ENCODE data around the gene RAPGEF5.

Gene RAPGEF5

GRCh38 chr7:22288202-22288601, 68.8 kb downstream of the RAPGEF5 start:
- Histone ChIP-seq H3K36me3 (ENCODE audit: control insufficient read depth, insufficient read depth, low read length) (no peaks in the 10 kb centered on the region), H3K27me3 (ENCODE audit: control insufficient read depth, insufficient read depth, low read length) (no peaks in the 10 kb centered on the region), H3K27ac (ENCODE audit: low read depth, low read length) (no peak overlapping the region), H3K9ac (ENCODE audit: low read length) (no peak overlapping the region), H3K4me1 (ENCODE audit: control insufficient read depth, insufficient read depth, low read length) (no peaks in the 10 kb centered on the region), H3K4me3 (ENCODE audit: low read length) (no peak overlapping the region)

GRCh38 chr7:22287412-22287811, 69.5 kb downstream of the RAPGEF5 start:
- H3K9ac ChIP-seq (ENCODE audit: low read length), result no peak overlapping the region
- no peak overlapping the region for H3K4me3 ChIP-seq (ENCODE audit: low read length)
- H3K27ac ChIP-seq (ENCODE audit: low read depth, low read length), result no peak overlapping the region
- no peaks in the 10 kb centered on the region for H3K36me3 ChIP-seq (ENCODE audit: control insufficient read depth, insufficient read depth, low read length)
- no peaks in the 10 kb centered on the region for H3K27me3 ChIP-seq (ENCODE audit: control insufficient read depth, insufficient read depth, low read length)
- no peaks in the 10 kb centered on the region for H3K4me1 ChIP-seq (ENCODE audit: control insufficient read depth, insufficient read depth, low read length)

DNA sequence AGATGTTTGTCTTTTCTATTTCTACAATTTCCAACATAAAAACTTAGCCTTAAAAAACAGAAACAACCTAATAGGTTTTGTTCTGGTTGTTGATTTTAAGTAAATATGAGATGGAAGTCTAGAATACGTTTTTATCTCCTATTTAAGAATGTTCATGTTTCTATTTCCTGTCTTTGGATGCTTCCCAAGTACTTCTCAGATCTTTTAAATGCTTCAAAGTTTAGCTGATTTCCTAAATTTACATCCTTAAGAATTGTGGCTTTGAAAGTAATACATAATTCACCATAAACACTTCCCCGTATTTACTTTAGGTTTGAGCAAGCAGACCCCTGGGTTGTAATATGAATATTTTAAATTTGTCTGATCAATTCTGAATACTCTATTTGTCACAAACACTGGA, 70.5 kb downstream of the RAPGEF5 start:
- H3K4me1 ChIP-seq (ENCODE audit: control insufficient read depth, insufficient read depth, low read length), result no peaks in the 10 kb centered on the region
- H3K4me3 ChIP-seq (ENCODE audit: low read length), result no peak overlapping the region
- H3K9ac ChIP-seq (ENCODE audit: low read length), result no peak overlapping the region
- H3K27me3 ChIP-seq (ENCODE audit: control insufficient read depth, insufficient read depth, low read length), result no peaks in the 10 kb centered on the region
- H3K27ac ChIP-seq (ENCODE audit: low read depth, low read length), result no peak overlapping the region
- no peaks in the 10 kb centered on the region for H3K36me3 ChIP-seq (ENCODE audit: control insufficient read depth, insufficient read depth, low read length)

DNA sequence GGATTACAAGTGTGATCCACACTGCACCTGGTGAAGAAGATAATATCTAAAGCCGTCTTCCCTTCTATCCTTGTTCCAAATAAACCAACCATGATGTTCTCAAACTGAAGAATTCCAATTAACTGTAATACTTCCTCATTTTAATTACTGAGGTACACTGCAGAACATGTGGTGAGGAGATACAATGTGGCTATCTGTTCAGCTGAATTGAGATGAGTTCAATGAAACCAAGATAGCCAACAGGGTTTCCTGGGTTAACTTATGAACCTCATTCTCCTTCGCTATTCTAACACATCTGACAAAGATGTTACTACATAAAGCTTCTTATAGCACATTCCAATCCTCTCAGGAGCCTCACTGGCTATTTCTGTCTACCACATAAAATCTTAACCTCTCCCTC, 75.5 kb downstream of the RAPGEF5 start:
- Histone ChIP-seq H3K4me1 (ENCODE audit: control insufficient read depth, insufficient read depth, low read length) (no peaks in the 10 kb centered on the region), H3K27me3 (ENCODE audit: control insufficient read depth, insufficient read depth, low read length) (no peaks in the 10 kb centered on the region), H3K27ac (ENCODE audit: low read depth, low read length) (no peak overlapping the region), H3K9ac (ENCODE audit: low read length) (no peak overlapping the region), H3K4me3 (ENCODE audit: low read length) (no peak overlapping the region), H3K36me3 (ENCODE audit: control insufficient read depth, insufficient read depth, low read length) (no peaks in the 10 kb centered on the region)

DNA sequence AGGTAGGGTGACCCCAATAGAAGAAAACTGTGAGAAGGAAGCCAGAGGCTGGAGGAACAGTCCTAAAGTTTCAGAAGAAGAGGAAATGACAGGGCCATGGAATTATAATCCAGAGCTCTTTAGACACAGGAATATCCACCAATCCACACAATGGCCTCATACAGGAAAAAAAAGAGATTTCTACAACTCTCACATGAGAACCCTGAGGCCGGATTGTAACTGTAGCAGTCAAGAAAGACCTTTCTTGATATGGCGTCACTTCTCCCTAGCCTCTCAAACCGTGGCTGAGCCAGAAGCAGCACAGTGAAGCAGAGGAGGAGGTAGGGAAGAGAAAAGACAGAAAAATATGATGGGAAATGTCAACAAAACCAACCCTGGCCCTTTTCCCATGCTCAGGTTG, 76.9 kb downstream of the RAPGEF5 start:
- Histone ChIP-seq H3K36me3 (ENCODE audit: control insufficient read depth, insufficient read depth, low read length) (no peaks in the 10 kb centered on the region), H3K4me1 (ENCODE audit: control insufficient read depth, insufficient read depth, low read length) (no peaks in the 10 kb centered on the region), H3K9ac (ENCODE audit: low read length) (no peak overlapping the region), H3K27me3 (ENCODE audit: control insufficient read depth, insufficient read depth, low read length) (no peaks in the 10 kb centered on the region), H3K27ac (ENCODE audit: low read depth, low read length) (no peak overlapping the region), H3K4me3 (ENCODE audit: low read length) (no peak overlapping the region)

DNA sequence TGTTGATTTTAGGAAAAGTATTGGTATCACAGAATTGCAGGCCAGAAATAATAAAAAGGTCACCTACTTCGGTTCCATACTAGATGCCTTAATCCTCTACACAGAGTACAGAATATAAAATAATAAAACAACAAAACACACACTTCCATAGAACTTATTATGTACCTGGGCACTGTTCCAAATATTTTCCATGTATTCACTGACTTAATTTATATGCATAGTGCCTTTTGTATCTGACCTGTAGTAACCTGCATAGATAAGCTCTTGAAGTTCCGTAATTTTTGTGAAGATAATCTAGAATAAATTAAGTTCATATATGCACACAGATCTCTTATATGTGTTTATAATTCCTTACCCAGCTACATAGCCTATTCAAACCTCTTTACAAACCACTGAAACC, 78.3 kb downstream of the RAPGEF5 start:
- Histone ChIP-seq H3K4me1 (ENCODE audit: control insufficient read depth, insufficient read depth, low read length) (no peaks in the 10 kb centered on the region), H3K4me3 (ENCODE audit: low read length) (no peak overlapping the region), H3K27ac (ENCODE audit: low read depth, low read length) (no peak overlapping the region), H3K27me3 (ENCODE audit: control insufficient read depth, insufficient read depth, low read length) (no peaks in the 10 kb centered on the region), H3K9ac (ENCODE audit: low read length) (no peak overlapping the region), H3K36me3 (ENCODE audit: control insufficient read depth, insufficient read depth, low read length) (no peaks in the 10 kb centered on the region)

- Histone ChIP-seq H3K36me3 (ENCODE audit: control insufficient read depth, insufficient read depth, low read length) (no peaks in the 10 kb centered on the region), H3K9ac (ENCODE audit: low read length) (no peak overlapping the region)
Measured at GRCh38 chr7:22277375-22277774, 79.6 kb downstream of the RAPGEF5 start.

GRCh38 chr7:22275661-22276060, 81.3 kb downstream of the RAPGEF5 start:
- H3K36me3 ChIP-seq (ENCODE audit: control insufficient read depth, insufficient read depth, low read length), result no peaks in the 10 kb centered on the region
- H3K27ac ChIP-seq (ENCODE audit: low read depth, low read length), result no peak overlapping the region
- no peaks in the 10 kb centered on the region for H3K4me1 ChIP-seq (ENCODE audit: control insufficient read depth, insufficient read depth, low read length)

More at GRCh38 chr7:22277375-22277774, 79.6 kb downstream of the RAPGEF5 start:
- Histone ChIP-seq H3K4me1 (ENCODE audit: control insufficient read depth, insufficient read depth, low read length) (no peaks in the 10 kb centered on the region), H3K27ac (ENCODE audit: low read depth, low read length) (no peak overlapping the region), H3K27me3 (ENCODE audit: control insufficient read depth, insufficient read depth, low read length) (no peaks in the 10 kb centered on the region), H3K4me3 (ENCODE audit: low read length) (no peak overlapping the region)

GRCh38 chr7:22271311-22271710, 85.6 kb downstream of the RAPGEF5 start:
- Histone ChIP-seq H3K36me3 (ENCODE audit: control insufficient read depth, insufficient read depth, low read length) (no peaks in the 10 kb centered on the region), H3K4me3 (ENCODE audit: low read length) (no peak overlapping the region), H3K4me1 (ENCODE audit: control insufficient read depth, insufficient read depth, low read length) (no peaks in the 10 kb centered on the region), H3K27me3 (ENCODE audit: control insufficient read depth, insufficient read depth, low read length) (no peaks in the 10 kb centered on the region), H3K9ac (ENCODE audit: low read length) (no peak overlapping the region), H3K27ac (ENCODE audit: low read depth, low read length) (no peak overlapping the region)

More at GRCh38 chr7:22275661-22276060, 81.3 kb downstream of the RAPGEF5 start:
- no peak overlapping the region for H3K9ac ChIP-seq (ENCODE audit: low read length)
- H3K4me3 ChIP-seq (ENCODE audit: low read length), result no peak overlapping the region
- H3K27me3 ChIP-seq (ENCODE audit: control insufficient read depth, insufficient read depth, low read length), result no peaks in the 10 kb centered on the region

- Histone ChIP-seq H3K36me3 (ENCODE audit: control insufficient read depth, insufficient read depth, low read length) (no peaks in the 10 kb centered on the region), H3K4me3 (ENCODE audit: low read length) (no peak overlapping the region), H3K4me1 (ENCODE audit: control insufficient read depth, insufficient read depth, low read length) (no peaks in the 10 kb centered on the region), H3K27ac (ENCODE audit: low read depth, low read length) (no peak overlapping the region), H3K9ac (ENCODE audit: low read length) (no peak overlapping the region), H3K27me3 (ENCODE audit: control insufficient read depth, insufficient read depth, low read length) (no peaks in the 10 kb centered on the region)
Measured at GRCh38 chr7:22270371-22270770, 86.6 kb downstream of the RAPGEF5 start.

DNA sequence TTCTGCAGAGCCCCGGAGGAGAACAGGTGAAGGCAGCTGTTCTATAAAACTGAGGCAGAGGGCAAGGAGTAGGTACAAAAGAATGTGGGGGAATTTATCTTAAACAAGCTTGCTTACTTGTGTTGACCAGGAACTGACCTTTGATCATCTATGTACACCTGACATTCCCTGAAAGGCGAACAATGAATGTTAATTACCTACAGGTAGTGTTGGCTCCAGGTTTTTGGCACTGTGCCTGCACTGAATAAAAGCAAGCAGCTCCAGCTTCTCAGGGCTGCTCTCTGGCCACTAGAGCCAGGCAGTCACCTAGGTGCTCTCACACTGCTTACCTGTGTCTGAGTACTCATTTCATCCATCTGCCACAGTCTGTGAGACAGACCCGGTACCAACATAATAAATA, 87.0 kb downstream of the RAPGEF5 start:
- Histone ChIP-seq H3K27me3 (ENCODE audit: control insufficient read depth, insufficient read depth, low read length) (no peaks in the 10 kb centered on the region), H3K4me1 (ENCODE audit: control insufficient read depth, insufficient read depth, low read length) (no peaks in the 10 kb centered on the region), H3K4me3 (ENCODE audit: low read length) (no peak overlapping the region), H3K36me3 (ENCODE audit: control insufficient read depth, insufficient read depth, low read length) (no peaks in the 10 kb centered on the region), H3K9ac (ENCODE audit: low read length) (no peak overlapping the region), H3K27ac (ENCODE audit: low read depth, low read length) (no peak overlapping the region)

GRCh38 chr7:22268884-22269421, 88.0 kb downstream of the RAPGEF5 start:
- Histone ChIP-seq H3K27me3 (ENCODE audit: control insufficient read depth, insufficient read depth, low read length) (no peaks in the 10 kb centered on the region), H3K9ac (ENCODE audit: low read length) (no peak overlapping the region), H3K36me3 (ENCODE audit: control insufficient read depth, insufficient read depth, low read length) (no peaks in the 10 kb centered on the region), H3K4me3 (ENCODE audit: low read length) (no peak overlapping the region), H3K27ac (ENCODE audit: low read depth, low read length) (no peak overlapping the region), H3K4me1 (ENCODE audit: control insufficient read depth, insufficient read depth, low read length) (no peaks in the 10 kb centered on the region)

- no peak overlapping the region for H3K4me3 ChIP-seq (ENCODE audit: low read length)
- H3K9ac ChIP-seq (ENCODE audit: low read length), result no peak overlapping the region
- H3K36me3 ChIP-seq (ENCODE audit: control insufficient read depth, insufficient read depth, low read length), result no peaks in the 10 kb centered on the region
- no peaks in the 10 kb centered on the region for H3K4me1 ChIP-seq (ENCODE audit: control insufficient read depth, insufficient read depth, low read length)
- H3K27me3 ChIP-seq (ENCODE audit: control insufficient read depth, insufficient read depth, low read length), result no peaks in the 10 kb centered on the region
- H3K27ac ChIP-seq (ENCODE audit: low read depth, low read length), result no peak overlapping the region
Measured at GRCh38 chr7:22267930-22268615, 88.9 kb downstream of the RAPGEF5 start.

Data from rectal smooth muscle tissue (tissue), 1 donor.